ENCODE measurements around the gene MMP12.

The MMP12 gene

DNA sequence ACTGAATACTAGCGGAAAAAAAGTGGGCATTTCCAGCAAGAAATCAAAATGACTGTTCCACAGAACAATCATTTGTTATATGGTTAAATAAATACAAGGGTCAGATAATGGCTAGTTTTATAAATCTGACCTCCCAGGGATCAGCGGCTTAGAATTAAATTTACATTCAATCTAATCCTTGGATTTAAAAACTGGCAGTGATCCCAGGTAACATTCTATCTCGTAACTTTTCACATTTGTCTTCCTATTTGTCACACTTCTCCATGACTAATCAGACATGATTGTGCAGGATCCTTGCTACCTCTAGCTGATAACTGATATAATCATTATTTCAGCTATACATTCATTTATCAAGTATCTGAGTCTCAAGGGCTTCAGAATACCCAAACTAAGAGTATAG is 28.5 kb downstream of the MMP12 start:
- H3K56ac ChIP-seq (ENCODE audit: low read length), result no peak overlapping the region
- H3K4ac ChIP-seq (ENCODE audit: low read depth, low read length), result no peak overlapping the region
- H3K27me3 ChIP-seq (ENCODE audit: insufficient read depth, low read length, poor library complexity), result no peaks in the 10 kb centered on the region
- no CpG with 5 or more reads among the region's 3 CpGs for WGBS (ENCODE audit: extremely low coverage, insufficient coverage, low lambda C conversion rate)
- H3K79me1 ChIP-seq (ENCODE audit: low read length), result no peaks in the 10 kb centered on the region
- H3K79me2 ChIP-seq (ENCODE audit: control insufficient read depth, insufficient read depth, low read length), result no peaks in the 10 kb centered on the region
- no peak overlapping the region for H2BK15ac ChIP-seq (replicated peaks; ENCODE audit: low read depth)
- H4K5ac ChIP-seq (ENCODE audit: low read length), result no peak overlapping the region
- H3K9ac ChIP-seq (ENCODE audit: low read length), result no peak overlapping the region
- no peak overlapping the region for H3K18ac ChIP-seq (ENCODE audit: low read length)
- H2AK5ac ChIP-seq (ENCODE audit: low read length), result no peak overlapping the region
- no peak overlapping the region for H3K27ac ChIP-seq (ENCODE audit: low read depth, low read length)
- DNase-seq, result no peak
- H3K4me2 ChIP-seq (ENCODE audit: low read length), result no peak overlapping the region
- H2BK5ac ChIP-seq (ENCODE audit: low read length), result no peak overlapping the region
- no peak overlapping the region for H3K4me3 ChIP-seq (ENCODE audit: low read length)
- no peaks in the 10 kb centered on the region for H3K4me1 ChIP-seq (ENCODE audit: control insufficient read depth, low read depth, low read length)
- H2BK120ac ChIP-seq (ENCODE audit: low read depth, low read length), result no peak overlapping the region
- H3K36me3 ChIP-seq (ENCODE audit: control insufficient read depth, insufficient read depth, low read length), result no peaks in the 10 kb centered on the region
- H3K23ac ChIP-seq (ENCODE audit: low read length), result no peak overlapping the region
- H4K8ac ChIP-seq (ENCODE audit: low read depth, low read length), result no peak overlapping the region

DNA sequence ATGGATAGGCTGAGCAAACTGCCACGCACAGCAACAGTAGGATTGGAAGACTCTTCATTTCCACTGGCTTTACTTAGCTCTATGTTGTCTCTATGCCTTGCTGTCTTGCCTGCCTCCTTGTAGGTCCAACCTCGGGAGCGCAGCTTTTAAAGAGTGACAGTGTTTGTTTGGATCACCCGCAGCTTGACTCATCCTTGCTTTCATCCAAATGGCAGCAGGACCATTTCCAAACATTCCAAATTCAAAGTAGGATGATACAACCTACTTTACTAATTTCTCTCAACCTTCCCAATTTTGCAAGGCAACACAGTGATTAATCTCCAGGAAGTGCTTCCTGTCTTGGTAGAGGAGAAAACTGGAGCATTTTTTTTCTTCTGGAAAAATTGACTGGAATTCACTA is 31.3 kb downstream of the MMP12 start, which contains the start of gene MMP3:
TSS of gene MMP3 (minus strand) at position 121 of the 400 bp plus-strand sequence. CDS start at position 58, 63 bp downstream.
- Histone ChIP-seq H3K27ac (ENCODE audit: low read depth, low read length) (no peak within 1 kb of the TSS), H3K23ac (ENCODE audit: low read length) (no peak within 1 kb of the TSS), H2BK5ac (ENCODE audit: low read length) (no peak within 1 kb of the TSS), H3K4ac (ENCODE audit: low read depth, low read length) (no peak within 1 kb of the TSS), H3K18ac (ENCODE audit: low read length) (no peak within 1 kb of the TSS), H3K27me3 (ENCODE audit: insufficient read depth, low read length, poor library complexity) (no peaks in the 10 kb centered on the region), H3K9ac (ENCODE audit: low read length) (no peak within 1 kb of the TSS), H2BK120ac (ENCODE audit: low read depth, low read length) (no peak within 1 kb of the TSS), H4K5ac (ENCODE audit: low read length) (no peak within 1 kb of the TSS), H2AK5ac (ENCODE audit: low read length) (no peak within 1 kb of the TSS), H3K4me2 (ENCODE audit: low read length) (no peak within 1 kb of the TSS), H3K79me2 (ENCODE audit: control insufficient read depth, insufficient read depth, low read length) (no peaks in the 10 kb centered on the region), H3K56ac (ENCODE audit: low read length) (no peak within 1 kb of the TSS), H3K36me3 (ENCODE audit: control insufficient read depth, insufficient read depth, low read length) (no peaks in the 10 kb centered on the region), H4K8ac (ENCODE audit: low read depth, low read length) (no peak within 1 kb of the TSS), H2BK15ac (replicated peaks; ENCODE audit: low read depth) (no peak within 1 kb of the TSS), H3K79me1 (ENCODE audit: low read length) (no peaks in the 10 kb centered on the region), H3K4me1 (ENCODE audit: control insufficient read depth, low read depth, low read length) (no peaks in the 10 kb centered on the region), H3K4me3 (ENCODE audit: low read length) (no peak within 1 kb of the TSS)
- no peak for DNase-seq
- WGBS (ENCODE audit: extremely low coverage, insufficient coverage, low lambda C conversion rate), result no CpG with 5 or more reads among the region's 4 CpGs

DNA sequence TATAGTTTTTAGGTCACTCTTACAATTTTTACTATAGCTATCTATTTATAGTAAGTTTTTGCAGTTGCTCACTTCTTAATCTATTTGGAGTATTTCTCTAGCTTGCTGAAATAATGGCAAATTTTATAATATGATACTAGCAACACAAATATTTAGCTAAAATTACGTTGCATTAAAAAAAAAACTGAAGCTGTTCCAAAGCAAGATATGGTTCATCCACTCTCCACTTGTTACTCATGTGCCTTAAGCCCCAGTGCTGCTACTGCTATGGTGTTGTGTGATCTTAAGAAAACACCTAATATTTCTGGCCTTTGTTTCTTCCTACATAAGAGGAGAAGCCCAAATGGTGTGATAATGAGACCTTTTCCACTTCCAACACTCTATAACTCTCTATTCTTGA is 31.9 kb downstream of the MMP12 start:
- Histone ChIP-seq H3K4ac (ENCODE audit: low read depth, low read length) (no peak overlapping the region), H3K18ac (ENCODE audit: low read length) (no peak overlapping the region), H3K79me2 (ENCODE audit: control insufficient read depth, insufficient read depth, low read length) (no peaks in the 10 kb centered on the region), H2BK5ac (ENCODE audit: low read length) (no peak overlapping the region), H4K8ac (ENCODE audit: low read depth, low read length) (no peak overlapping the region), H2AK5ac (ENCODE audit: low read length) (no peak overlapping the region), H4K5ac (ENCODE audit: low read length) (no peak overlapping the region), H2BK15ac (replicated peaks; ENCODE audit: low read depth) (no peak overlapping the region), H3K79me1 (ENCODE audit: low read length) (no peaks in the 10 kb centered on the region), H3K27ac (ENCODE audit: low read depth, low read length) (no peak overlapping the region), H3K4me1 (ENCODE audit: control insufficient read depth, low read depth, low read length) (no peaks in the 10 kb centered on the region), H3K36me3 (ENCODE audit: control insufficient read depth, insufficient read depth, low read length) (no peaks in the 10 kb centered on the region), H3K23ac (ENCODE audit: low read length) (no peak overlapping the region), H3K4me3 (ENCODE audit: low read length) (no peak overlapping the region), H3K27me3 (ENCODE audit: insufficient read depth, low read length, poor library complexity) (no peaks in the 10 kb centered on the region), H2BK120ac (ENCODE audit: low read depth, low read length) (no peak overlapping the region), H3K56ac (ENCODE audit: low read length) (no peak overlapping the region), H3K9ac (ENCODE audit: low read length) (no peak overlapping the region), H3K4me2 (ENCODE audit: low read length) (no peak overlapping the region)
- no peak for DNase-seq
- WGBS (ENCODE audit: extremely low coverage, insufficient coverage, low lambda C conversion rate), result no CpG with 5 or more reads among the region's 1 CpG

DNA sequence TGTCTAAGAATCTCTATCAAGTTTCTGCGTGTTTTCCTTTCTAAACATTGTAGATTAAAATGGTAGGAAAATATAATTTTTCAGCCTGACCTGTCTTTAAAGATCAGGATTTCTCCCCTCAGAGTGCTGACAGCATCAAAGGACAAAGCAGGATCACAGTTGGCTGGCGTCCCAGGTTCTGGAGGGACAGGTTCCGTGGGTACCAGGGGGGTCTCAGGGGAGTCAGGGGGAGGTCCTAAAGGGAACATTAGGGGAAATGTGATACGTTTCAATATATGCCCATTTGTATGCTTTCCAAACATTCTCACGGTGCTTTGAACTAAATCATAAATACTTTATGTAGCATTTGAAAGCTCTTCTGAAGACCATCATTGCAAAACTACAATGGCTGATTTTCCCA is 34.8 kb downstream of the MMP12 start:
- Histone ChIP-seq H2BK5ac (ENCODE audit: low read length) (no peak overlapping the region), H3K27me3 (ENCODE audit: insufficient read depth, low read length, poor library complexity) (no peaks in the 10 kb centered on the region), H2BK15ac (replicated peaks; ENCODE audit: low read depth) (no peak overlapping the region), H3K36me3 (ENCODE audit: control insufficient read depth, insufficient read depth, low read length) (no peaks in the 10 kb centered on the region), H3K79me2 (ENCODE audit: control insufficient read depth, insufficient read depth, low read length) (no peaks in the 10 kb centered on the region), H4K8ac (ENCODE audit: low read depth, low read length) (no peak overlapping the region), H3K27ac (ENCODE audit: low read depth, low read length) (no peak overlapping the region), H3K4me2 (ENCODE audit: low read length) (no peak overlapping the region), H2AK5ac (ENCODE audit: low read length) (no peak overlapping the region), H3K4ac (ENCODE audit: low read depth, low read length) (no peak overlapping the region), H3K23ac (ENCODE audit: low read length) (no peak overlapping the region), H3K9ac (ENCODE audit: low read length) (no peak overlapping the region), H3K56ac (ENCODE audit: low read length) (no peak overlapping the region), H3K18ac (ENCODE audit: low read length) (no peak overlapping the region), H3K79me1 (ENCODE audit: low read length) (no peaks in the 10 kb centered on the region), H4K5ac (ENCODE audit: low read length) (no peak overlapping the region), H3K4me3 (ENCODE audit: low read length) (no peak overlapping the region), H3K4me1 (ENCODE audit: control insufficient read depth, low read depth, low read length) (no peaks in the 10 kb centered on the region), H2BK120ac (ENCODE audit: low read depth, low read length) (no peak overlapping the region)
- no CpG with 5 or more reads among the region's 5 CpGs for whole genome bisulfite sequencing (ENCODE audit: extremely low coverage, insufficient coverage, low lambda C conversion rate)
- DNase-seq, result no peak

DNA sequence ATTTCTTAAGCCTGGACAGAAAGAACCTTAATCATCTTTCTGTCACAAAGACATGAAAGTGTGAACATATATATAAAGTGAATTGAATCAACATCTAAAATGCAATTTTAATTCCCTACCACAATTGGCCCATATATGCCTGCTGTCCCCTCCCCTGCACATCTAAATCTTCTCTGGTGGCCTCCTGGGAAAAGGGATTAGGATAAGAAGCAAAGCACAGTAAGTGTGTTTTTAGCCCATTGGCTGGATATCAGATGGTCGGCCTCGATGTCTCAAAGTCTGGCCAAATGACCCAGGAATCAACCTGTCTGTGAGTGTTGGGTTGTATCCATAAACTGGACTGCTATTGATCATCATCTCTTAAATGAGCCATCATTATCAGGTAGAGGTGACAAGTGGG is 37.1 kb downstream of the MMP12 start:
- Histone ChIP-seq H3K4me2 (ENCODE audit: low read length) (no peak overlapping the region), H3K79me1 (ENCODE audit: low read length) (no peaks in the 10 kb centered on the region), H4K5ac (ENCODE audit: low read length) (no peak overlapping the region), H3K27ac (ENCODE audit: low read depth, low read length) (no peak overlapping the region), H3K4me1 (ENCODE audit: control insufficient read depth, low read depth, low read length) (no peaks in the 10 kb centered on the region), H3K9ac (ENCODE audit: low read length) (no peak overlapping the region), H2BK120ac (ENCODE audit: low read depth, low read length) (no peak overlapping the region), H2AK5ac (ENCODE audit: low read length) (no peak overlapping the region), H3K27me3 (ENCODE audit: insufficient read depth, low read length, poor library complexity) (no peaks in the 10 kb centered on the region), H3K56ac (ENCODE audit: low read length) (no peak overlapping the region), H3K4ac (ENCODE audit: low read depth, low read length) (no peak overlapping the region), H3K4me3 (ENCODE audit: low read length) (no peak overlapping the region), H2BK5ac (ENCODE audit: low read length) (no peak overlapping the region), H4K8ac (ENCODE audit: low read depth, low read length) (no peak overlapping the region), H3K23ac (ENCODE audit: low read length) (no peak overlapping the region), H3K18ac (ENCODE audit: low read length) (no peak overlapping the region), H2BK15ac (replicated peaks; ENCODE audit: low read depth) (no peak overlapping the region), H3K36me3 (ENCODE audit: control insufficient read depth, insufficient read depth, low read length) (no peaks in the 10 kb centered on the region), H3K79me2 (ENCODE audit: control insufficient read depth, insufficient read depth, low read length) (no peaks in the 10 kb centered on the region)
- no peak for DNase-seq
- no CpG with 5 or more reads among the region's 2 CpGs for WGBS (ENCODE audit: extremely low coverage, insufficient coverage, low lambda C conversion rate)

DNA sequence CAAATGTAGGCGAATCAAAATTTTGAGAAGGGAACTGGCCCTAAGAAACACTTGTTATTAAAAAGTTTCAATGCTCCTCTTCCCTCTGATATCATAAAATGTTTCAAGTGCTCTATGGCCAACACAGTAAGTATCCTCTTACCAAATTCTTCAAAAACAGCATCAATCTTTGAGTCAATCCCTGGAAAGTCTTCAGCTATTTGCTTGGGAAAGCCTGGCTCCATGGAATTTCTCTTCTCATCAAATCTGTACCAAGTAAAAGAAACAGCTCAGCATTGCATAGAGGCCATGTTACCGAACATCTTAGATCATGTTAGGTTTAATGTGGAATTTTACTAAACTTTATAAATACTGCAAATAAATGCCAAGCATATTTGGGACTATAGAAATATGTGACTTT is 37.6 kb downstream of the MMP12 start:
- no peak overlapping the region for H3K9ac ChIP-seq (ENCODE audit: low read length)
- H4K5ac ChIP-seq (ENCODE audit: low read length), result no peak overlapping the region
- WGBS (ENCODE audit: extremely low coverage, insufficient coverage, low lambda C conversion rate), result no CpG with 5 or more reads among the region's 2 CpGs
- H2AK5ac ChIP-seq (ENCODE audit: low read length), result no peak overlapping the region
- DNase-seq, result no peak
- no peak overlapping the region for H3K56ac ChIP-seq (ENCODE audit: low read length)
- no peaks in the 10 kb centered on the region for H3K79me2 ChIP-seq (ENCODE audit: control insufficient read depth, insufficient read depth, low read length)
- H2BK5ac ChIP-seq (ENCODE audit: low read length), result no peak overlapping the region
- H2BK120ac ChIP-seq (ENCODE audit: low read depth, low read length), result no peak overlapping the region
- no peak overlapping the region for H3K23ac ChIP-seq (ENCODE audit: low read length)
- no peaks in the 10 kb centered on the region for H3K36me3 ChIP-seq (ENCODE audit: control insufficient read depth, insufficient read depth, low read length)
- no peak overlapping the region for H3K27ac ChIP-seq (ENCODE audit: low read depth, low read length)
- no peak overlapping the region for H2BK15ac ChIP-seq (replicated peaks; ENCODE audit: low read depth)
- no peaks in the 10 kb centered on the region for H3K4me1 ChIP-seq (ENCODE audit: control insufficient read depth, low read depth, low read length)
- no peak overlapping the region for H3K4me3 ChIP-seq (ENCODE audit: low read length)
- H3K18ac ChIP-seq (ENCODE audit: low read length), result no peak overlapping the region
- H3K27me3 ChIP-seq (ENCODE audit: insufficient read depth, low read length, poor library complexity), result no peaks in the 10 kb centered on the region
- no peak overlapping the region for H3K4me2 ChIP-seq (ENCODE audit: low read length)
- H3K79me1 ChIP-seq (ENCODE audit: low read length), result no peaks in the 10 kb centered on the region
- no peak overlapping the region for H4K8ac ChIP-seq (ENCODE audit: low read depth, low read length)
- H3K4ac ChIP-seq (ENCODE audit: low read depth, low read length), result no peak overlapping the region

Data from mesendoderm (in vitro differentiated cells).